HepG2 (cell line): ENCODE measurements around the gene GMEB2. TPM values are rescaled to one million over a fixed set of nuclear protein-coding genes. Genes with fewer than 3 reads are reported as not detected.

Source experiments
- BCL3 ChIP-seq: sonication (generic); formaldehyde crosslinking; IDR thresholded peaks from 2 replicates; pipeline ENCODE4 v1.5.1; 2020; ENCODE audit warnings: mild to moderate bottlenecking, missing genetic modification reagents, moderate library complexity
- GATAD1 ChIP-seq: IDR thresholded peaks from 2 replicates; pipeline ENCODE4 v1.6.1; 2016; ENCODE audit warnings: missing genetic modification reagents, missing compliant biosample characterization
- HCFC1 ChIP-seq: fragments of 150-350 bp; IDR thresholded peaks from 2 replicates; pipeline ENCODE4 v1.6.1; 2014; ENCODE audit warnings: low read depth, low read length
- KLF16 ChIP-seq, 2 experiments: sonication (generic) in 1 of 2; formaldehyde crosslinking in 1 of 2; IDR thresholded peaks; 2 replicates each; pipeline versions ENCODE4 v1.6.1 to v1.8.0; 2016 to 2023; ENCODE audit warnings: missing genetic modification reagents in 2 of 2, missing compliant biosample characterization in 1 of 2
- RFX3 ChIP-seq: IDR thresholded peaks from 2 replicates; pipeline ENCODE4 v1.6.1; 2016; ENCODE audit warnings: missing biosample characterization, missing genetic modification reagents
- SNAI1 ChIP-seq: sonication (generic); formaldehyde crosslinking; IDR thresholded peaks from 2 replicates; pipeline ENCODE4 v1.5.0; 2020; ENCODE audit warnings: mild to moderate bottlenecking, missing genetic modification reagents, borderline replicate concordance
- TFDP2 ChIP-seq: sonication (generic); formaldehyde crosslinking; IDR thresholded peaks from 2 replicates; pipeline ENCODE4 v1.4.0; 2020; ENCODE audit warnings: missing genetic modification reagents
- ZFYVE20 ChIP-seq: sonication (generic); formaldehyde crosslinking; IDR thresholded peaks from 2 replicates; pipeline ENCODE4 v1.8.0; 2023; ENCODE audit warnings: low read depth, mild to moderate bottlenecking, moderate library complexity, missing genetic modification reagents, borderline replicate concordance
- ZHX2 ChIP-seq, 2 experiments: sonication (generic) in 1 of 2; formaldehyde crosslinking in 1 of 2; IDR thresholded peaks; 2 replicates each; pipeline versions ENCODE4 v1.6.1 to v1.9.0; 2014 to 2022; ENCODE audit warnings: antibody characterized with exemption in 1 of 2, borderline replicate concordance in 1 of 2, inconsistent platforms in 1 of 2, low read depth in 1 of 2, missing genetic modification reagents in 1 of 2
- ZNF24 ChIP-seq: fragments of 450-650 bp; IDR thresholded peaks from 2 replicates; pipeline ENCODE4 v1.6.1; 2017; ENCODE audit warnings: antibody characterized with exemption, mild to moderate bottlenecking
- ZNF33A ChIP-seq: sonication (generic); formaldehyde crosslinking; IDR thresholded peaks from 2 replicates; pipeline ENCODE4 v1.5.1; 2020; ENCODE audit warnings: missing genetic modification reagents, mild to moderate bottlenecking, moderate library complexity, borderline replicate concordance
- ZSCAN22 ChIP-seq: sonication (generic); formaldehyde crosslinking; IDR thresholded peaks from 2 replicates; pipeline ENCODE4 v1.4.0; 2020; ENCODE audit warnings: mild to moderate bottlenecking, missing genetic modification reagents
- polyA plus RNA-seq, 8 experiments: library from polyadenylated mRNA; depleted of rRNA in 3 of 8; stranded (reverse) in 7 of 8; unstranded in 1 of 8; fragments of >200 nt; fragmentation: Illumina TruSeq in 4 of 8; extraction: Trizol in 4 of 8; gene quantifications; 2 replicates each; pipeline versions ENCODE4 v1.2.1 to v1.2.3, GENCODE V29; 2011 to 2016; ENCODE audit warnings: low read depth in 4 of 8, missing spikeins in 1 of 8, mixed read lengths in 1 of 8; ENCODE audit not compliant: insufficient read depth in 1 of 8
- total RNA-seq, 5 experiments: library from RNA; depleted of rRNA; stranded (reverse); fragments of >200 nt; fragmentation: Illumina TruSeq; extraction: Trizol; gene quantifications; 2 replicates each; pipeline ENCODE4 v1.2.3, GENCODE V29; 2016; ENCODE audit warnings: low read depth in 1 of 5
- TF ChIP-seq, protein P1 (sequence below): sonication (generic); formaldehyde crosslinking; IDR thresholded peaks from 2 replicates; pipeline ENCODE4 v1.4.0; 2020; ENCODE audit warnings: mild to moderate bottlenecking, low read depth, missing genetic modification reagents
- TF ChIP-seq, protein P2 (sequence below): sonication (generic); formaldehyde crosslinking; IDR thresholded peaks from 2 replicates; pipeline ENCODE4 v1.5.0; 2020; ENCODE audit warnings: mild to moderate bottlenecking, missing genetic modification reagents

The GMEB2 gene
- total and polyA plus RNA-seq, 2 of the 13 experiments (the other 11 are each of a cell fraction or from before 2014, with no cell fraction given): 10.6 to 12.4 TPM

- peak; percentile 96 for TF ChIP-seq TFDP2 (CRISPR knock-in tag)
- TF ChIP-seq SNAI1 (CRISPR knock-in tag): peak; percentile 82; the same call in 1 of the 2 replicates
- peak; percentile 42; the same call in 1 of the 2 replicates for TF ChIP-seq RFX3
- TF ChIP-seq HCFC1: peak; percentile 90
- TF ChIP-seq BCL3 (CRISPR knock-in tag): no peak; the same call in none of the 2 replicates
- TF ChIP-seq GATAD1 (CRISPR knock-in tag): peak; percentile 99
- TF ChIP-seq KLF16 (CRISPR knock-in tag; IDR thresholded peaks at IDR 0.05): peak; percentile 78 to 99
- peak; percentile 94 for TF ChIP-seq ZHX2 (IDR thresholded peaks at IDR 0.05; ENCODE audit: low read depth)
- peak; percentile 88; the same call in 1 of the 2 replicates for TF ChIP-seq ZHX2 (CRISPR knock-in tag; IDR thresholded peaks at IDR 0.05; ENCODE audit: borderline replicate concordance)
- TF ChIP-seq ZNF33A (CRISPR knock-in tag): peak; percentile 97; the same call in 1 of the 2 replicates
- TF ChIP-seq, protein P1, sequence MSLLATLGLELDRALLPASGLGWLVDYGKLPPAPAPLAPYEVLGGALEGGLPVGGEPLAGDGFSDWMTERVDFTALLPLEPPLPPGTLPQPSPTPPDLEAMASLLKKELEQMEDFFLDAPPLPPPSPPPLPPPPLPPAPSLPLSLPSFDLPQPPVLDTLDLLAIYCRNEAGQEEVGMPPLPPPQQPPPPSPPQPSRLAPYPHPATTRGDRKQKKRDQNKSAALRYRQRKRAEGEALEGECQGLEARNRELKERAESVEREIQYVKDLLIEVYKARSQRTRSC (CRISPR knock-in tag): peak; percentile 62
- TF ChIP-seq, protein P2, sequence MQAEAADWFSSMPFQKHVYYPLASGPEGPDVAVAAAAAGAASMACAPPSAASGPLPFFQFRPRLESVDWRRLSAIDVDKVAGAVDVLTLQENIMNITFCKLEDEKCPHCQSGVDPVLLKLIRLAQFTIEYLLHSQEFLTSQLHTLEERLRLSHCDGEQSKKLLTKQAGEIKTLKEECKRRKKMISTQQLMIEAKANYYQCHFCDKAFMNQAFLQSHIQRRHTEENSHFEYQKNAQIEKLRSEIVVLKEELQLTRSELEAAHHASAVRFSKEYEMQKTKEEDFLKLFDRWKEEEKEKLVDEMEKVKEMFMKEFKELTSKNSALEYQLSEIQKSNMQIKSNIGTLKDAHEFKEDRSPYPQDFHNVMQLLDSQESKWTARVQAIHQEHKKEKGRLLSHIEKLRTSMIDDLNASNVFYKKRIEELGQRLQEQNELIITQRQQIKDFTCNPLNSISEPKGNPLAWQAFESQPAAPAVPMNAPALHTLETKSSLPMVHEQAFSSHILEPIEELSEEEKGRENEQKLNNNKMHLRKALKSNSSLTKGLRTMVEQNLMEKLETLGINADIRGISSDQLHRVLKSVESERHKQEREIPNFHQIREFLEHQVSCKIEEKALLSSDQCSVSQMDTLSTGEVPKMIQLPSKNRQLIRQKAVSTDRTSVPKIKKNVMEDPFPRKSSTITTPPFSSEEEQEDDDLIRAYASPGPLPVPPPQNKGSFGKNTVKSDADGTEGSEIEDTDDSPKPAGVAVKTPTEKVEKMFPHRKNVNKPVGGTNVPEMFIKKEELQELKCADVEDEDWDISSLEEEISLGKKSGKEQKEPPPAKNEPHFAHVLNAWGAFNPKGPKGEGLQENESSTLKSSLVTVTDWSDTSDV (CRISPR knock-in tag): no peak; the same call in 1 of the 2 replicates
- no peak for TF ChIP-seq ZNF24
- TF ChIP-seq ZSCAN22: no peak
- TF ChIP-seq ZFYVE20 (CRISPR knock-in tag): peak; percentile 91; the same call in 1 of the 2 replicates
Observed at GRCh38 chr20:63657937-63658748, 31.2 kb upstream of the GMEB2 start, which contains the start of gene RTEL1 (continued).
